ENCODE results near the gene DNAJB6.

GRCh38 chr7:157391036-157391710, 54.4 kb downstream of the DNAJB6 start:
- TF ChIP-seq CTCF (IDR thresholded peaks at IDR 0.05) (no peak), POLR2A (IDR thresholded peaks at IDR 0.05) (no peak)

Data from uterus (tissue), 2 donors.